WERI-Rb-1 (cell line): ENCODE measurements around the gene FAM117A.

ENCODE experiments used
- DNase-seq: peaks from one replicate; pipeline ENCODE4 v3.0.0-alpha.2; 2020
- H3K27ac ChIP-seq: fragments of 250-450 bp; sonication (Bioruptor Pico); 2 replicates; pipeline ENCODE4 v1.5.1; 2020; ENCODE audit warnings: mild to moderate bottlenecking, moderate library complexity
- H3K27me3 ChIP-seq: fragments of 250-450 bp; sonication (Bioruptor Pico); 2 replicates; pipeline ENCODE4 v1.5.1; 2021; ENCODE audit warnings: mild to moderate bottlenecking, low read depth, moderate library complexity; ENCODE audit not compliant: insufficient read depth, severe bottlenecking
- H3K36me3 ChIP-seq: fragments of 250-450 bp; sonication (Bioruptor Pico); 2 replicates; pipeline ENCODE4 v1.5.1; 2020; ENCODE audit warnings: mild to moderate bottlenecking, moderate library complexity
- H3K4me3 ChIP-seq: 2 replicates; pipeline ENCODE4 v1.5.1; 2011; ENCODE audit warnings: low read depth, mild to moderate bottlenecking, control low read depth, low read length
- H3K9me3 ChIP-seq: fragments of 250-450 bp; sonication (Bioruptor Pico); 2 replicates; pipeline ENCODE4 v1.5.1; 2021; ENCODE audit warnings: mild to moderate bottlenecking, moderate library complexity; ENCODE audit not compliant: severe bottlenecking
- CTCF ChIP-seq: IDR thresholded peaks from 2 replicates; pipeline ENCODE4 v1.5.1; 2011; ENCODE audit warnings: low read depth, mild to moderate bottlenecking, control low read depth, inconsistent platforms, low read length

Gene FAM117A

GRCh38 chr17:49775546-49776260 is 11.8 kb upstream of the FAM117A start:
- no peak for TF ChIP-seq CTCF
- Histone ChIP-seq H3K9me3 (no peaks in the 10 kb centered on the region), H3K27me3 (no peaks in the 10 kb centered on the region), H3K27ac (no peak overlapping the region), H3K36me3 (no peaks in the 10 kb centered on the region), H3K4me3 (no peak overlapping the region)
- DNase-seq = no peak

GRCh38 chr17:49766918-49767530 is 3.1 kb upstream of the FAM117A start:
- no peak for TF ChIP-seq CTCF

GRCh38 chr17:49764559-49765180 is 739 bp upstream of the FAM117A start:
- Histone ChIP-seq H3K36me3 (no peaks in the 10 kb centered on the region), H3K27ac (no peak overlapping the region), H3K4me3 (peak overlapping the region; percentile 35), H3K9me3 (no peaks in the 10 kb centered on the region), H3K27me3 (no peaks in the 10 kb centered on the region)
- no peak for TF ChIP-seq CTCF
- no peak for DNase-seq

More at GRCh38 chr17:49766918-49767530, 3.1 kb upstream of the FAM117A start:
- no peaks in the 10 kb centered on the region for H3K36me3 ChIP-seq
- H3K27ac ChIP-seq = no peak overlapping the region
- DNase-seq = no peak
- H3K9me3 ChIP-seq = no peaks in the 10 kb centered on the region
- H3K27me3 ChIP-seq = no peaks in the 10 kb centered on the region
- H3K4me3 ChIP-seq = no peak overlapping the region

- Histone ChIP-seq H3K9me3 (no peaks in the 10 kb centered on the region), H3K27ac (no peak overlapping the region), H3K27me3 (no peaks in the 10 kb centered on the region), H3K36me3 (peaks cover 9% of the 10 kb centered on the region), H3K4me3 (peak overlapping the region; percentile 43; the same call in 1 of the 2 replicates)
- DNase-seq = no peak
- no peak for TF ChIP-seq CTCF
Measured at GRCh38 chr17:49762151-49762941, 1.6 kb downstream of the FAM117A start.

GRCh38 chr17:49760932-49761558 is 2.9 kb downstream of the FAM117A start:
- TF ChIP-seq CTCF = no peak
- H3K4me3 ChIP-seq = no peak overlapping the region
- H3K36me3 ChIP-seq = peaks cover 13% of the 10 kb centered on the region
- no peaks in the 10 kb centered on the region for H3K27me3 ChIP-seq
- no peak for DNase-seq
- H3K27ac ChIP-seq = no peak overlapping the region
- no peaks in the 10 kb centered on the region for H3K9me3 ChIP-seq
